Thymus (tissue), 11 donors: Measurements from ENCODE around the gene ARHGEF17. TPM values are rescaled to one million over a fixed set of nuclear protein-coding genes. Genes with fewer than 3 reads are reported as not detected.

ENCODE experiments used
- DNase-seq, 9 donors: peaks; one replicate each; pipeline ENCODE4 v3.0.0-alpha.2; 2013; ENCODE audit warnings: low spot score in 9 of 9, low read depth in 6 of 9, missing footprints in 1 of 9
- H3K27ac ChIP-seq, 2 donors: one replicate each; pipeline ENCODE4 v1.5.1; 2013; ENCODE audit warnings: control low read depth in 1 of 2, low read depth in 1 of 2, low read length in 1 of 2, mild to moderate bottlenecking in 1 of 2, moderate library complexity in 1 of 2
- H3K27me3 ChIP-seq, 2 donors: one replicate each; pipeline ENCODE4 v1.5.1; 2013; ENCODE audit warnings: low read length in 1 of 2; ENCODE audit not compliant: control insufficient read depth in 2 of 2, insufficient read depth in 1 of 2
- H3K36me3 ChIP-seq, 2 donors: one replicate each; pipeline ENCODE4 v1.5.1; 2013; ENCODE audit warnings: low read length in 1 of 2, mild to moderate bottlenecking in 1 of 2, moderate library complexity in 1 of 2; ENCODE audit not compliant: control insufficient read depth in 2 of 2, insufficient read depth in 2 of 2
- H3K4me1 ChIP-seq, 2 donors: one replicate each; pipeline ENCODE4 v1.5.1; 2013; ENCODE audit warnings: low read length in 2 of 2; ENCODE audit not compliant: control insufficient read depth in 2 of 2, insufficient read depth in 2 of 2
- H3K4me3 ChIP-seq, 2 donors: one replicate each; pipeline ENCODE4 v1.5.1; 2013; ENCODE audit warnings: low read length in 2 of 2, control low read depth in 1 of 2, mild to moderate bottlenecking in 1 of 2
- H3K9me3 ChIP-seq, 2 donors: one replicate each; pipeline ENCODE4 v1.5.1; 2013; ENCODE audit warnings: low read length in 1 of 2, mild to moderate bottlenecking in 1 of 2; ENCODE audit not compliant: control insufficient read depth in 2 of 2, insufficient read depth in 1 of 2
- WGBS: extraction: QIAGEN DNeasy Blood & Tissue Kit; methylation state at CpG from one replicate; pipeline ENCODE4 v1.1.7; 2013; 5-methylcytosine and 5-hydroxymethylcytosine counted together
- polyA plus RNA-seq: library from polyadenylated mRNA; stranded (reverse); fragments of 200-250 nt; gene quantifications from one replicate; pipeline ENCODE4 v1.2.3, GENCODE V29; 2013
- total RNA-seq: library from RNA; stranded (reverse); fragments of 120-200 nt; gene quantifications from one replicate; pipeline ENCODE4 v1.2.4, GENCODE V29; 2013
- donor health status: healthy.

Gene ARHGEF17
- total and polyA plus RNA-seq, 2 donors = 2.5 to 8.9 TPM

- Histone ChIP-seq H3K9me3 (no peaks in the 10 kb centered on the region), H3K4me3 (no peak overlapping the region), H3K27ac (no peak overlapping the region), H3K4me1 (peaks cover 0 to 20% of the 10 kb centered on the region in 2 donors), H3K27me3 (no peaks in the 10 kb centered on the region), H3K36me3 (no peaks in the 10 kb centered on the region)
- DNase-seq = no peak
- 84% methylated on average over 14 of the region's 14 CpGs for WGBS
Observed at GRCh38 chr11:73323464-73323863, 15.4 kb downstream of the ARHGEF17 start.

- Histone ChIP-seq H3K4me1 (peaks cover 0 to 20% of the 10 kb centered on the region in 2 donors), H3K4me3 (no peak overlapping the region), H3K36me3 (no peaks in the 10 kb centered on the region), H3K27me3 (no peaks in the 10 kb centered on the region), H3K27ac (no peak overlapping the region), H3K9me3 (no peaks in the 10 kb centered on the region)
- WGBS = 90% methylated on average over 9 of the region's 9 CpGs
- DNase-seq = no peak
Observed at GRCh38 chr11:73324116-73324515, 16.0 kb downstream of the ARHGEF17 start.

- Histone ChIP-seq H3K9me3 (no peaks in the 10 kb centered on the region), H3K36me3 (no peaks in the 10 kb centered on the region), H3K4me3 (no peak overlapping the region), H3K27me3 (no peaks in the 10 kb centered on the region), H3K27ac (no peak overlapping the region), H3K4me1 (peaks cover 0 to 20% of the 10 kb centered on the region in 2 donors)
- no peak for DNase-seq
- WGBS = 95% methylated on average over 2 of the region's 2 CpGs
Observed at GRCh38 chr11:73324665-73325035, 16.6 kb downstream of the ARHGEF17 start.

GRCh38 chr11:73325036-73325981 is 17.2 kb downstream of the ARHGEF17 start:
- Histone ChIP-seq H3K4me1 (peaks cover 0 to 20% of the 10 kb centered on the region in 2 donors), H3K27me3 (no peaks in the 10 kb centered on the region), H3K27ac (no peak overlapping the region), H3K9me3 (no peaks in the 10 kb centered on the region), H3K4me3 (no peak overlapping the region), H3K36me3 (no peaks in the 10 kb centered on the region)
- no peak for DNase-seq
- WGBS = 93% methylated on average over 13 of the region's 13 CpGs

GRCh38 chr11:73326929-73327811 is 19.1 kb downstream of the ARHGEF17 start:
- no peak overlapping the region for H3K27ac ChIP-seq
- 77% methylated on average over 10 of the region's 10 CpGs for WGBS

GRCh38 chr11:73327812-73328364 is 19.8 kb downstream of the ARHGEF17 start:
- 82% methylated on average over 4 of the region's 4 CpGs for WGBS
- no peak for DNase-seq
- H3K27me3 ChIP-seq = no peaks in the 10 kb centered on the region
- no peak overlapping the region for H3K4me3 ChIP-seq
- H3K36me3 ChIP-seq = no peaks in the 10 kb centered on the region
- H3K27ac ChIP-seq = no peak overlapping the region
- H3K9me3 ChIP-seq = no peaks in the 10 kb centered on the region
- peaks cover 0 to 6% of the 10 kb centered on the region in 2 donors for H3K4me1 ChIP-seq

More at GRCh38 chr11:73326929-73327811, 19.1 kb downstream of the ARHGEF17 start:
- no peak for DNase-seq
- no peaks in the 10 kb centered on the region for H3K9me3 ChIP-seq
- H3K27me3 ChIP-seq = no peaks in the 10 kb centered on the region
- H3K4me1 ChIP-seq = peaks cover 0 to 13% of the 10 kb centered on the region in 2 donors
- H3K36me3 ChIP-seq = no peaks in the 10 kb centered on the region
- H3K4me3 ChIP-seq = no peak overlapping the region

GRCh38 chr11:73330569-73331093 is 22.6 kb downstream of the ARHGEF17 start:
- no peak overlapping the region for H3K4me3 ChIP-seq
- H3K9me3 ChIP-seq = no peaks in the 10 kb centered on the region
- DNase-seq = no peak
- WGBS = 93% methylated on average over 3 of the region's 3 CpGs
- no peak overlapping the region for H3K27ac ChIP-seq
- no peaks in the 10 kb centered on the region for H3K36me3 ChIP-seq
- peaks cover 0 to 2% of the 10 kb centered on the region in 2 donors for H3K27me3 ChIP-seq
- H3K4me1 ChIP-seq = peaks cover 0 to 10% of the 10 kb centered on the region in 2 donors

GRCh38 chr11:73331138-73331916 is 23.3 kb downstream of the ARHGEF17 start:
- no peak for DNase-seq
- Histone ChIP-seq H3K4me1 (peaks cover 0 to 10% of the 10 kb centered on the region in 2 donors), H3K36me3 (no peaks in the 10 kb centered on the region), H3K27ac (no peak overlapping the region), H3K4me3 (no peak overlapping the region), H3K9me3 (no peaks in the 10 kb centered on the region), H3K27me3 (peaks cover 0 to 2% of the 10 kb centered on the region in 2 donors)
- WGBS = 95% methylated on average over 4 of the region's 4 CpGs
